ENCODE measurements around the gene RTN4R.
"Not testable (repeated sequence)": the region's sequence is repeated elsewhere in the genome, so short reads cannot be mapped to it uniquely, and the experiment has no call there.

The RTN4R gene

DNA sequence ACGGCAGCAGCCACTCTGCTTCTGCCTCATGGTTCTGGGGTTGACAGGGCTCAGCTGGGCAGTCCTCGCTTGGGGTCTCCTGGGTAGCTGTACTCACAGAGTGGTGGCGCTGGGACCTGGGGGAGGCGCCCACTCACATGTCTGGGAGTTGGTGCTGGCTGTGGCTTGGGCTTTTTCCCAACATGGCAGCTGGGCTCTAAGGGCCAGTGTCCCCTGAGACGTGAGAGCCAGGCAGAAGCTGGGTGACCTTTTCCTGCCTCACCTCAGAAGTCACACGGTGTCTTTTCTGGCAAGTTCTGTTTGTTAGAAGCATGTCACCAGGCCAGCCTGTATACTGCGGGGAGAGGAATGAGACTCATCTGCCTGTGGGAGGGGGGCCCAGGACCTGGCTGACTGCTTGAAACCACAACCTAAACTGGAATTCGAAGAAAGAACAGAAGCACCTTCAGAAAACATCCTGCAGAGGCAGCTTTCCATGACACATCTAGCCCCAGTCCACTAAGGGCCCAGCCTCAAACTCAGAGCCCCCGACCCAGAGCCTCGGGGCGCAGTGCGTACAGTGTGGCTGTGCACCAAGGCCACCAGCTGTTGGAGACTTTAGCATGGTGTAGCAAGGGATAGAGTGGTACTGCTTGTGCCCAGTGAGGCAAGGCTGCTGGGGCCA lies 37.2 kb upstream of the RTN4R start:
- not testable (repeated sequence) for DNase-seq

DNA sequence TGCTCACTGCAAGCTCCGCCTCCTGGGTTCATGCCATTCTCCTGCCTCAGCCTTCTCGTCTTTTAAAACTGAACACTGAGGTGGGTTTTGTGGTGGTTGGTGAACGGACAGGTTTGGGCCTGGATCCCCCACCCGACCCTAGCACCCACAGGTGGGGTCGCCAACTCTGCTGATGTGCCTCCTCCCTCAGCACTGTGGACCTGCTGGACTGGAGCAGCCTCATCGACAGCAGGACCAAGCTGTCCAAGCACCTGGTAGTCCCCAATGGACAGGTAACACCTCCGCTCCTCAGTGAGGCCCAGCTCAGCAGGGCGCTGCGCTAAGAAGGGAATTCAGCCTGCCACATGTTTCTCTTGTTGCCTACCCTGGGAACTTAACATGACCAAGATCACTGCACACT lies 36.5 kb upstream of the RTN4R start:
- DNase-seq, result no peak

DNA sequence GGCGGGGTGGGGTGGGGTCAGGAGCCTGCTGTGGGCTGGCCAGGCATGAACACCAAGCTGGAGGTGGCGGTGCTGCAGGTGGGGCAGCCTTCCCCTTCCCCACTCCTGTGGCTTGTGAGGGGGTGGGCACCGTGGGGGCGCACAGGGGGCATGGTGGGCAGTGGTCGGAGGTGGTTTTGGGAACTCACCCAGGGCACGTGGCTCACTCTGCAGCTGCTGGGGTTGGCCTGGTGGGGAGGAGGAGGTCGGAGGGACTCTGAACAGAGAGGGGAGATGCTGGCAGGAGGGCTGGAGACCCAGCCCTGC lies 35.1 kb upstream of the RTN4R start:
- not testable (repeated sequence) for DNase-seq

DNA sequence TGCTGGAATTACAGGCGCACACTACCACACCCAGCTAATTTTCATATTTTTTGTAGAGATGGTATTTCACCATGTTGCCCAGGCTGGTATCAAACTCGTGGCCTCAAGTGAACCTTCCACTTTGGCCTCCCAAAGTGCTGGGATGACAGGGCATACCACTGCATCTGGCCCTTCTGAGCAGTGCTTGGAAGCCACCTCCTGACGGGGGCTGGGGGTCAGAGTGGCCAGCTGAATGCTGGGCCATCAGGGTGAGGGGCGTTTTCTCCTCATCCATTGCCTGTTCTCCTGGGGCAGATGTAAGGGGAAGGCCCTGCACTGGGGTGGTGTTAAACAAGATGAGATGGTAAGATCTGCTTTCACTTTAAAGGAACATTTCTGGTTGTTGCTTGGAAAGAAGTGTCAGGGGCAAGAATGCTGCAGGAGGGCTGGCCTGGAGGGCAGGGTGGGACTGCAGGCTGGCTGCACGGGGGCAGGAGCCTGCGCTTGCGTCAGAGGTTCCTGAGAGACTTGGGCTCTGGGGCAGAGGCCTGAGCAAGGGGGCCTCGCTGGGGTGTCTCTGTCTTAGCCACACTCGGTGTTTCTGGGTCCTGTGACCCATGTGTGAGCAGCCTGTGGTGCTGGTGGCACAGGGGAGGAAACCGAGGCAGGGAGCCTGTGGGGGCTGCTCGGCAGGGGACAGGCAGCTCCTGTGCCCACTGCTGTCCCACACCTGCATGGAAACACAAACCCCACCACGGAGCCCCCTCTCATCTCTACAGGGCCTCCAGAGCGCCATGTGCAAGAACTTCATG lies 34.5 kb upstream of the RTN4R start:
- no peak for DNase-seq

DNA sequence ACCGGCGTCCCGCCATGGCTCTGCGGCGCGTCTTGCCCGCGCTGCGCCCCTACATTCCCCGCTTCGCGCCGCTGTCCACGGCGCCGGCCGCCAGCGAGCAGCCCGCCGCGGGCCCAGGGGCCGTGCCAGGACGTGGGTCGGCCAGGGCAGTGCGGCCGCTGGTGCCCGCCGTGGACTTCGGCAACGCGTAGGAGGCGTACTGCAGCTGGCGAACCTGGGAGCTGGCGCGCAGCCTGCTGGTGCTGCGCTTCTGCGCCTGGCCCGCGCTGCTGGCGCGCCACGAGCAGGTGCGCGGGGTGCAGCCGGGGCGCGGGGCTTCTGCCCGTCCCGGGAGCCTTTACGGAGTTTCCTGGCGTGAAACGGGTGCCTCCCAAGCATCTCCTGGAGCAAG lies 31.6 kb upstream of the RTN4R start:
- no peak for DNase-seq

DNA sequence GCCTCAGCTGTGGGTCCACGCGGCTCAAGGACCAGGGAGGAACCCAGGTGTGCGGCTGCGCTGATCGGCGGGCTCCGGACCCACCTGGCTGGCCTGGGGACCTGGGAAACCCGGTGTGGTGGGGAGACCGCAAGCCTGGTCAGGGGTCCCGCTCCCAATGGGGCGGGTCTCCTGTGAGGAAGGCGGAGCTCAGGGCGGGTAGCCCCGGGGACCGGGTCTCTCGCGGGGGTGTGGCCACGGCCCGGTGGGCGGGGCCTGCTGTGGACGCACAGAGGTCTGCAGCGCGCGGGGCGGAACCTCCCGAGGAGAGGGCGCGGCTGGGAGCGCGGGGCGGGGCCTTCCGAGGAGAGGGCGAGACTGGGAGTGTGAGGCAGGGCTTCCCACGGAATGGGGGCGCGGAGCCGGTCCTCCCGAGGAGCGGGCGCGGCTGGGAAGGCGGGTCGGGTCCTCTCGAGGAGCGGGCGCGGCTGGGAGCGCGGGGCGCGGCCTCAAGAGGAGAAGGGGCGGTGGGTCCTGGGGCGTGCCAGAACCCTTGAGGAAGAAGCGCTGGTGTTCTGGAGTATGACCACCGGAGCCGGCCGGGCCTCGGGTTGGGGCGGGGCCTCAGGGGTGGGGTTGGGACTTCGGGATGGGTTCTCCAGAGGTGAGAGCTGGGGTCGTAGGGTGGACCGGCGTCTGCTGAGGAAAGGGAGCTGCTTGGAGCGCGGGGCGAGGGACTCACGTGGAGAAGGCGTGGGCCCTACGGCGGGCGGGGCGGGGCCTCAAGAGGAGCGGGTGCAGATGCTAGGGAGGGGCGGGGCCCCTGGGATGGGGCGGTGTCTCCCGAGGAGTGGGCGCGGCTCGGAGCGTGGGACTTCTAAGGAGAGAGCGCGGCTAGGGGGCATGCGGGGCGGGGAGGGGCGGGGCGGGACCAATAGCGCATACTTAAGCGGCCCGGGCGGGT lies 31.0 kb upstream of the RTN4R start:
- DNase-seq, result peak; percentile 81

DNA sequence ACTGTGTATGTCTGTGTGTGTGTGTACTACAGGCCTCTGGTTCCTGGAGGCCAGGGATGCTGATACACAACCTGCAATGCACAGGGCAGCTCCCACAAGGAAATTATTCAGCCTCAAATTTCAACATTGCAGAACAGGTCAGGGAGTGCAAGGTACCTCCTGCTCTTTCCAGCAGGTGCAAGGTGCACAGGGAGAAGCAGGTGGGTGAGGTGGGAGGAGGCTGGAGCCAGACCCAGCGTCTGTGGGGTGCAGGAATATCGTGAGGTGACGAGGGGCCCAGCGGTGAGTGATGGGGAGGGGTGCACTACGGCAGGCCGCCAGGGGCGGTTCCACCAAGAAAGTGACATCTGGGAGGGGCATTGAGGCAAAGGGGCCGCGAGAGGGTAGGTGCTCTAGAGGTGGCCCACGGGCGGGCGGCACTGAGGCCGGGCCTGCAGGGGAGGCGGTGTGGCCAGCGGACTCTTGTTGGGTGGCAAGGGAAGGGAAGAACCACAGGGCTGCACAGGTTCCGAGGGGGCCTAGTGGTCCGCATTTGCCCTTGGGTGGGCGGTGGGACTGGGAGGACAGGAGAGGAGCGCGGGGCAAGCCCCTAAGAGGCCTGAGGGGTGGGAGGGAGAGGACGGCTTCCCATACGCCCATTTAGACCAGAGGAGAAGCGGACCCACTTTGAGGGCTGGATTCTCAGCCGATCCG lies 30.1 kb upstream of the RTN4R start:
- no peak for DNase-seq

DNA sequence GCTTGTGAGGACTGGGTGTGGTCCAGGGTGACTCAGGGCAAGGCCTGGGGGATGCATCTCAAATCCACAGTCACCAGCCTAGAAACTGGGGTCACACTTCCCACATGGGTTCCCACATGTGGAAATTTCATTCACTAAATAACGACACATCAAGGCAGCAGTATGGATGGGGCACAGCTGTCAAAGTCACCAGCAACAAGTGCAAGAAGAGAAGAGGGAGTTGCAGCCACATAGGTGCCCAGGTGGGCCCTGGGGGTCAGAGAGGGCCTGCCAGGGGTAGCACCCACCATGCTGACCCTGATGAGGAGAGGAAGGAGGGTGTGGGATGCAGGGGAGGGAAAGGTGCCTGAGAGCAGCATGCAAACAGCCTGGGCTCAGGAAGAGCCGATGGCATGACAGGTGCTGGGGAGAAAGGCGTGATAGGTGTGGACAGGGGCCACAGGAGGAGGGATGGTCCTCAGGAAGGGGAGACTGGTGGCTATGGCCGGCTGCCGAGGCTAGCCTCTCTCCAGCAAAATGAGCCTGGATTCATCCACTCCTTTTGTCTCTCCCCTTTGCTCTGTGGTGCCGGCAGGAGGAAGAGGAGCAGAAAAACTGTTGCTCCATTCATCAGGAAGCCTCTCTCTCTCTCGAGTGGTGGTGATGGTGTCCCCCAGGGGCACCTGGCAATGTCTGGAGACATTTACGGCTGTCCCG lies 29.4 kb upstream of the RTN4R start:
- DNase-seq, result no peak

DNA sequence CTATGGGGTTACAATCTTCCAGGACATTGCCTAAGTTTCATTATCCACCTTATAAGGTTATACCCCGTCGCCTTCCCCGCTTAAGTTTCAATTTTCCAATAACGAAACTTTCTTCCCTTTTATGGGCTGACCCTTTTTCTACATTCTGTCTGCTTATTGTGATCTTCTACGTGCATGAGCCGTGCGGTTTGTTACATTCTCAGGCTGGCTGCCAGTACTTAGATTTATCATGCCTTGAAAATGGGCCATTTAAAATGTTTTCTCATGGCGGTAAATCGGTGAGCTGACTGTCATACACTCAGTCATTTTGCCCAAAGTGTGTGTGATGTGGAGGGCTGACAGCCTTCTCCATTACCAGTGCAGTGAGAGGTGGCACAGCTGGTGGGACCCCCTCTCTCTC lies 28.5 kb upstream of the RTN4R start:
- no peak for DNase-seq

DNA sequence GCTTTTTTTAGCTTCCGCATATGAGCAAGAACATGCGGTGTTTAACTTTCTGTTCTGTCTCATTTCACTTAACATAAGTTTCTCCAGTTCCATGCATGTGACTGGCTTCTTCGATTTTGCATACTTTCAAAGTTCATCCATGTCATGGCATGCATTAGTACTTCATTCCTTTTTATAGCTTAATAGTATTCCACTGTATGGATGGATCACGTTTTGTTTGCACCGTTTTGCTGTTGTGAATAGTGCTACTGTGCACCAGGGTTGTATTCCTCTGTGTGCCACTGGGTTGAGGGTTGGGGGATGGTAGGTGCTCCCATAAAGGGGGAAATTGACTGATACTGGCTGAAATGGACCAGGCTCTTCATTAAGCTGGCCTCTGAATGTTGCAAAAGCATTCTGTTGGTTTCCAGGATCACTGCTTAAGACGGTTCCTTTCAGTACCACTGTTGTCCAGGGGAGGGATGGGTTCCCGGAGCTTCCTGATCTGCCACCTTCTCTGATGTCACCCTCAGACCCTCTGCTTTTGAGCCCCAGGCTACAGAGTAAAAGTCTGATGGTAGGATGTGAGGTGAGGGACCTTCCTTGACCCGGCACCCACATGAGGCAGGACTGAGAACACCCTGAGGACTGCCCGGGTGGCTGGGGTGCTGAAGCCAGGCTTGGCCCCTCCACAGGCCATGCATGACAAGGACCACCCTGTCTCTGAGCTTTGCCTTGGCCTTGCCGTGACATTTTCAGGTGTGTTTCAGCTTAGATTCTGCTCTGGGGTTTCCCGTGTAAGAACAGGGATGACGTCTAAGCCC lies 27.3 kb upstream of the RTN4R start:
- no peak for DNase-seq

DNA sequence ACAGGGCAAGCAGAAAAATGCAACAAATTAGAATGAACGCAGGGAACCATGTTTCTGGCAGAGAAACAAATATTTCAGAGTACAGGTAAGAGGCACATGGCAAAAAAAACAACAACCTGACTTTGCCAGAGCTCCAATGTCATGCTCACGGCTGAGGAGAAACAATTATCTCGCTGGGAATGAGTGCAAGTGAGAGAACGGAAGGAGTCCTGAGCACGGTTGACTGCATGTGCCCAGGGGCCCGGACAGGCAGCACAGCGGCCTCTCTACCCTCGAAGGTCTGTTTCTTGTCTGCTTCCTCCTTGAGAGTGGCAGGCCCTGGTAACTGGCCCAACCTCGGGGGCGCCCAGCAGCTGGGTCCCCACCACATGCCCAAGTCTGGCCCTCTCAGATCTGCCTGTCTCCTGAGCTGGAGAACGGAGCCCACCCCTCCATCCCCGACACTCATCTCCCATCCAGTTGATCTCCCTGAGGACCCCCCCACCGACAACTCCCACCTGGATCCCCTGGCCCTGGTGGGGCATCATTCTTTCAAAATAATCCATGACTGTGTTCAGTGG lies 24.6 kb upstream of the RTN4R start:
- no peak for DNase-seq

DNA sequence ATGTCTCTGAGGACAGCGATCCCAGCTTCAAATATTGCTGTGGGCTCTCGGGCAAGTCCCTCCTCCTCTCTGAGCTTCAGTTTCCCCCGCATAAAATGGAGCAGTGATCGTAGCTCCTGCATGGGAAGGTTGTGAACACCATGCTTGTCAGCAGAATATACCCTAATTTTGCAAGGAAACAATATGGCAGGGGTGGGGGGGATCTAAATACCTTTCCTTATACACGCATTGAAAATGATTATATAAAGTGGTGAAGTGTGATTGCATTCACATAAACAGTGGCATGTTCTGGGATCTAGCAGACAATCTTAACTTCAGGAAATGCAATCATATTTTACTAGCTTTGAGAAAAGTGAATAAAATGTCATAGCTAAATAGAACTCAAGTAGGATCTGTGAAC lies 24.0 kb upstream of the RTN4R start:
- no peak for DNase-seq

DNA sequence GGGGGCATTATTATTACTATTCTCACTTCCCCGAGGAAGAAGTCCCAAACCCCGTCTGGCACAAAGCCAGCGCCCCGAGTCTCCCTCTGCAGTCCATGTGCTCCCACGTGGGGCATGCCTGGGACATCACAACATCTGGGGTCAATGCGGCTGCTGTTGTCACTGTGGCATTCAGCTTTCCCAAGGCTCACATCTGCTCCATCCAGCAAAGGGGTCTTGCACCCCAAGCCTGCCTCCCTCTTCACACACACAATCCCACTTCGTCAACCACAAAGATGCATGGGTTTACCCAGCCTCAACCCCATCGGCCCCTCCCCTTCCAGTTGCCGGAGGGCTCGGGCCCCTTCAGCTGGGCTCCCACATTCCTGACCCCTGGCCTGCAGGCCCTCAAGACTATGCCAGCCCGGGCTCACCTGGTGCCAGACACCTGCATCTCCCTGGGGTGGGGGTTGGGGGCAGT lies 23.5 kb upstream of the RTN4R start:
- no peak for DNase-seq

DNA sequence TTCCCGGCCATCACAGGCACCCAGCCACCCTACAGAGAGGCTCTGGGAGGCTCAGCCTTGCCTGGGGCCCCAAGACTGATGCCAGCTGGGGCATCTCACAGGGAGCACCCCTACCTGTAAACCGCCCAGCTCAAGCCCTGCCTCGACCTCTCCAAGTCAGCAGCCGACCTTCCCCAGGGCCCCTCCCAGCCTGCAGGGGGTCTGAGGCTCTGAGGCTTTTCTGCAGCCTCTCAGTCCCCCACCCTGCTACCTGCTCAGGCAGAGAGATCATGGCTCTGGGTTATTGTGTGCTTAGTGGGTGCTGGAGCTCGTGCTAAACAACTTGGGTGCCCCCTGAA lies 23.1 kb upstream of the RTN4R start:
- no peak for DNase-seq

DNA sequence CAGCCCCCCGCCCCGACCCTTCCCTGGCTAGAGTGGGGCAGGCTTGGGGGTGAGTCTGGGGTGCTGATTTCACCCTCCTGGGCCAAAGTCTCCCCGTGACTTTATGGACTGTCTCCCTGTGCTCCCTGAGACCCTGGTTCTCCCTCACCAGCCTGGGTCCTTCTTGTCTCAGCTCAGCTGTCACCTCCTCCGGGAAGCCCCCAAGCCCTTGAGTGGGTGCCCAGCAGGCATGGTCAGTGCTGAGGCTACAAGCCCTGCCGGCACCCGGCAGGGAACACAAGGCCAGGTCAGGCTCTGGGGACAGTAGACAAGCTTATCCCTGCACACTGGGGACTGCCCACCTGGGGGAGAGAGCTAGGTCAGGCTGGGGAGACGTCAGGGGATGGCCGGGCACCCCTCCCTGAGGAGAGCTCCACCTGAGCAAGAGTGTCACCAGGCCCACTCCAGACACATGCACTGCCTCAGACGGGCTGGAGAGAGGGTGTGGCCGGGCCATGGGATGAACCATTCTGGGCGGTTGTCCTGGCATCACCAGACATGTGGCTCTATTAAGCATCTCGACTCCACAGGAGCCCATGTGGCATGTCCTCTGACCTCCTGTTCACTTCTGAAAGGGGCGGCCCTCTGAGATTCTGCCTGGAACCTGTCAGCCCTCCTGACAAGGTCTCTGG lies 22.6 kb upstream of the RTN4R start:
- DNase-seq, result no peak

DNA sequence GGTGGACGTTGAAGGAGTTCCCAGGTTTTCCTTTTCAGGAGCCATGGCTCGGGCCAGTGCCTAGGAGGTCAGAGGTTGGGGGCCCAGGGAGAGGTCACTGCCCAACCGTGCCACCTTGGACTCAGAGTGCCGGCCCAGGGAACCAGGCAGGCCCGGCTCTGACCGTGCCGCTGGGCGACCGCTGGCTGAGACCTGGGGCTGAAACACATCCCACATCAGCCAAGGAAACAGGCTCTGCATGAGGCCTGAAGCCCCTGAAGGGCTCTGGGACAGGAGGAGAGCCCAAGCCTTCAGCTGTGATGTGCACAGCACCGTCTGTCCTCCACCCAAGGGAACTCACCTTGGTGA lies 21.9 kb upstream of the RTN4R start:
- no peak for DNase-seq

DNA sequence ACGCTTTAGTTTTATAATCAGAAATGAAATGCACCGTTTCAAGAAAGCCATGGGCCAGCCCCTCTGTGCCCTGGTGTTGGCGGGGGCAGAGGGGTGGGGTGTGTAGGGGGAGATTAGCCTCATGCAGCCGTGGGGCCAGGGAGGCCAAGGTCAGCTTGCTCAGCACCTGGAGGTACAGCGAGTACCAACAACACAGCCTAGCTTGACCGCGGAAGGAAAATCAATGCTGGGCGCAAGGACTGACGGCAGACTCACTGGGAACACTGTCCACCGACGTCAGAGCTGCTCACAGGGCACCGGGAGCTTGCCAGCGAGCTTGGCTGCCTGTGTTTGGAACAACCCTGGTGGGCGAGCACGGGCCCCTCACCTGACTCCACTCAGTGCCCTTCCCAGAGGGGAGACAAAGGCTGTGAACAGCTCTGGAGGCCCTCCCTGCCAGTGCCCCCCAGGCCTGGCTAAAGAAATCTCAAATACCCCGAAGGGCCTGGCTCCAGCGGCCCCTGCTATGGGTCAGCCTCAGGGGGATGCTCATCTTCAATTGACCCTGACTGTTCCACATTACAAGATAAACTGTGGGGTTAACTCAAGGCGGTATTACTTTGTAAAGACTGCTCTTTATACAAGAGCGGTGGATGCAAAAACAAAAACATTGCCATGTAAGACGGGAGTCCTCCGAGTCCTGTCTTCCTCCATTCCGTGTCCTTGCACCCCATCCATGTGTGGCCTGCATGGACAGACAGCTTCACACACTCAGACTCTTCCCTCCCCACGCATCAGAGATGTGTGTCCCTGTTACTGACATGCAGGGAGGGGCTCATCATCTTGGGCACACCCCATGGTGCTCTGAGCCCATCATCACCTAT lies 21.3 kb upstream of the RTN4R start:
- not testable (repeated sequence) for DNase-seq

DNA sequence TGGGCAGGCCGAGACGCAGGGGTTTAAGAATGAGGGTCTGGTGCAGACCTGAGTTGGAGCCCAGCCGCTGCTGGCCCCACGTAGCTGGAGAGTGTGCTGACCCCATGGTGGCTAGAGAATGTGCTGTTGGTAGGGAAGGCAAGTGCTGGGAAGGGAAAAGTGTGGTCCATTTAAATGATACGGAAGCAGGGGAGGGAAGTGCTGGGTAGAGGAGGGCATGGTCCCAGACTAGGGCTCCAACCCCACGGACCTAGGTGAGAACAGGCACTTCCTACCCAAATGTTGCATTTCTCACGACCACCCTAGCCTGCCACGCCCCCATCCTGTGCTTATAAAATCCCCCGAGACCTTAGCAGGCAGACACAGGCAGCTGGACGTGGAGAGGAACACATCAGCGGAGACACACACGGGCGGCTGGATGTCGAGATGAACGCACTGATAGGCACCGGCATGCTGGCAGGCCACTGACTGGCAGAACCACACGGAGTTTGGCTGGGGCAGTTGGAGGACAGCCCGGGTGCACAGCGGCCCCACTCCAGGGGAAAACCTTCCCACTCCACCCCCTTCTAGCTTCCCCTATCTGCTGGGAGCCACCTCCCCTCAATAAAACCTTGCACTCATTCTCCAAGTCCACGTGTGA lies 18.8 kb upstream of the RTN4R start:
- DNase-seq, result not testable (repeated sequence)

DNA sequence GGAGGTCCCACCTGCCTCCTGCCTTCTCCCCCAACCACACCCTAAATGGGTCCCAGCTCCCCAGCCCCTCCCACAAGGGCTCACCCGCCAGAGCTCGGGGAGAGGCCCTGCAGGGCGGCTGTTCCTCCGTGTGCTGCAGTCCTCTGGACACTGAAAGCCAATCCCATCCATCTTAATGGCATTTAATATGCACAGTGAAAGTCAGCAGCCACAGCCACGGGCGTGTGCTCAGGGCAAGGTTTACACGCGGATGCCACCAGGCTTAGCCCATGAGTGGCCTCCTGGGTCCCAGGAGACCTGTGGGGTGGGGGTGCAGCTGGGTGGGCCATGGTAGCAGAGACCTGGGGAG lies 18.2 kb upstream of the RTN4R start:
- DNase-seq, result not testable (repeated sequence)
